GM23338 (cell line): ENCODE data around the gene STEAP1B. TPM values are rescaled to one million over a fixed set of nuclear protein-coding genes. Genes with fewer than 3 reads are reported as not detected.
"Not testable (repeated sequence)": the region's sequence is repeated elsewhere in the genome, so short reads cannot be mapped to it uniquely, and the experiment has no call there.

Source experiments
- ATAC-seq: fragments of 200-7000 bp; cut with Tn5 transposase; 3 replicates; pipeline ENCODE4 v1.9.1; 2020
- DNase-seq: peaks from one replicate; pipeline ENCODE4 v3.0.0-alpha.2; 2015; ENCODE audit warnings: low spot score
- H2AFZ ChIP-seq: fragments of 200-600 bp; sonication (generic); 2 replicates; pipeline ENCODE4 v1.8.0; 2016; ENCODE audit warnings: antibody characterized with exemption, mild to moderate bottlenecking, moderate library complexity
- H3F3A ChIP-seq: fragments of 200-600 bp; sonication (generic); replicated peaks from 2 replicates; pipeline ENCODE4 v1.8.0; 2017; ENCODE audit warnings: antibody characterized with exemption, mixed run types, low read depth
- H3K27ac ChIP-seq: fragments of 200-600 bp; sonication (generic); 2 replicates; pipeline ENCODE4 v1.6.1; 2016; ENCODE audit warnings: low read depth
- H3K27me3 ChIP-seq: fragments of 200-600 bp; sonication (generic); 2 replicates; pipeline ENCODE4 v1.8.0; 2016; ENCODE audit warnings: mild to moderate bottlenecking, mixed run types, moderate library complexity; ENCODE audit not compliant: insufficient read depth
- H3K36me3 ChIP-seq: fragments of 200-600 bp; sonication (generic); 2 replicates; pipeline ENCODE4 v1.8.0; 2016; ENCODE audit warnings: mild to moderate bottlenecking; ENCODE audit not compliant: insufficient read depth
- H3K4me1 ChIP-seq: fragments of 200-600 bp; sonication (generic); 2 replicates; pipeline ENCODE4 v1.8.0; 2016; ENCODE audit warnings: mild to moderate bottlenecking, moderate library complexity; ENCODE audit not compliant: insufficient read depth
- H3K4me2 ChIP-seq: fragments of 200-600 bp; sonication (generic); 2 replicates; pipeline ENCODE4 v1.7.1; 2017; ENCODE audit warnings: mixed run types
- H3K4me3 ChIP-seq: fragments of 200-600 bp; sonication (generic); 2 replicates; pipeline ENCODE4 v1.6.1; 2016; ENCODE audit warnings: mixed run types
- H3K79me2 ChIP-seq: fragments of 200-600 bp; sonication (generic); replicated peaks from 2 replicates; pipeline ENCODE4 v1.8.0; 2017; ENCODE audit warnings: mild to moderate bottlenecking; ENCODE audit not compliant: insufficient read depth
- H3K9me2 ChIP-seq: fragments of 200-600 bp; sonication (generic); 2 replicates; pipeline ENCODE4 v1.8.0; 2017; ENCODE audit not compliant: insufficient read depth
- H4K20me1 ChIP-seq: fragments of 200-600 bp; sonication (generic); replicated peaks from 2 replicates; pipeline ENCODE4 v1.8.0; 2017; ENCODE audit warnings: mild to moderate bottlenecking; ENCODE audit not compliant: insufficient read depth
- H3K27ac Mint-ChIP-seq: 2 replicates; pipeline ENCODE4 v1.8.0; 2020; ENCODE audit warnings: inconsistent platforms, mild to moderate bottlenecking, moderate library complexity, mixed read lengths
- H3K27me3 Mint-ChIP-seq: 3 replicates; pipeline ENCODE4 v1.8.0; 2022; ENCODE audit warnings: low read depth, mild to moderate bottlenecking, moderate library complexity, mixed read lengths, inconsistent platforms; ENCODE audit not compliant: insufficient read depth, poor library complexity
- H3K36me3 Mint-ChIP-seq: 3 replicates; pipeline ENCODE4 v1.8.0; 2021; ENCODE audit warnings: low read depth, mild to moderate bottlenecking, inconsistent platforms, moderate library complexity, mixed read lengths
- H3K4me1 Mint-ChIP-seq: 3 replicates; pipeline ENCODE4 v1.8.0; 2020; ENCODE audit warnings: mild to moderate bottlenecking, inconsistent platforms, mixed read lengths
- H3K4me3 Mint-ChIP-seq: 3 replicates; pipeline ENCODE4 v1.8.0; 2021; ENCODE audit warnings: moderate library complexity, mild to moderate bottlenecking, inconsistent platforms, mixed read lengths
- H3K9me3 Mint-ChIP-seq: 3 replicates; pipeline ENCODE4 v1.8.0; 2020; ENCODE audit warnings: moderate library complexity, mild to moderate bottlenecking, inconsistent platforms, mixed read lengths
- CREB1 ChIP-seq: fragments of 250-450 bp; sonication (Bioruptor Pico); IDR thresholded peaks from 2 replicates; pipeline ENCODE4 v1.5.0; 2020; ENCODE audit warnings: low read depth, mild to moderate bottlenecking, moderate library complexity
- EZH2 ChIP-seq: fragments of 200-600 bp; sonication (generic); IDR thresholded peaks from one replicate; pipeline ENCODE4 v1.8.0; 2017; ENCODE audit warnings: antibody characterized with exemption, mild to moderate bottlenecking, low read depth; ENCODE audit not compliant: unreplicated experiment
- EZH2phosphoT487 ChIP-seq: fragments of 200-600 bp; sonication (generic); IDR thresholded peaks from one replicate; pipeline ENCODE4 v1.8.1; 2018; ENCODE audit warnings: antibody characterized with exemption; ENCODE audit not compliant: unreplicated experiment
- JUNB ChIP-seq: IDR thresholded peaks from one replicate; pipeline ENCODE4 v1.6.1; 2016; ENCODE audit warnings: antibody characterized with exemption; ENCODE audit not compliant: unreplicated experiment
- NANOG ChIP-seq: IDR thresholded peaks from 2 replicates; pipeline ENCODE4 v1.6.1; 2016; ENCODE audit warnings: antibody characterized with exemption, borderline replicate concordance
- STAT1 ChIP-seq: IDR thresholded peaks from one replicate; pipeline ENCODE4 v1.6.1; 2016; ENCODE audit warnings: antibody characterized with exemption; ENCODE audit not compliant: unreplicated experiment
- polyA plus RNA-seq: library from polyadenylated mRNA; unstranded; fragments of >200 nt; fragmentation: Nextera tagmentation; extraction: Ambion mirVana; gene quantifications from 2 replicates; pipeline ENCODE4 v1.2.1, GENCODE V29; 2016
- total RNA-seq: library from RNA; depleted of rRNA; stranded (reverse); fragments of >200 nt; shearing (Covaris generic); gene quantifications from 2 replicates; pipeline ENCODE4 v1.2.3, GENCODE V29; 2014
- TF ChIP-seq, protein P1 (sequence below): fragments of 250-450 bp; sonication (Bioruptor Pico); IDR thresholded peaks from 2 replicates; pipeline ENCODE4 v1.5.0; 2020; ENCODE audit warnings: mild to moderate bottlenecking, moderate library complexity

Gene STEAP1B
- total and polyA plus RNA-seq, 2 experiments from 2014 or later = 4.9 to 16.5 TPM

DNA sequence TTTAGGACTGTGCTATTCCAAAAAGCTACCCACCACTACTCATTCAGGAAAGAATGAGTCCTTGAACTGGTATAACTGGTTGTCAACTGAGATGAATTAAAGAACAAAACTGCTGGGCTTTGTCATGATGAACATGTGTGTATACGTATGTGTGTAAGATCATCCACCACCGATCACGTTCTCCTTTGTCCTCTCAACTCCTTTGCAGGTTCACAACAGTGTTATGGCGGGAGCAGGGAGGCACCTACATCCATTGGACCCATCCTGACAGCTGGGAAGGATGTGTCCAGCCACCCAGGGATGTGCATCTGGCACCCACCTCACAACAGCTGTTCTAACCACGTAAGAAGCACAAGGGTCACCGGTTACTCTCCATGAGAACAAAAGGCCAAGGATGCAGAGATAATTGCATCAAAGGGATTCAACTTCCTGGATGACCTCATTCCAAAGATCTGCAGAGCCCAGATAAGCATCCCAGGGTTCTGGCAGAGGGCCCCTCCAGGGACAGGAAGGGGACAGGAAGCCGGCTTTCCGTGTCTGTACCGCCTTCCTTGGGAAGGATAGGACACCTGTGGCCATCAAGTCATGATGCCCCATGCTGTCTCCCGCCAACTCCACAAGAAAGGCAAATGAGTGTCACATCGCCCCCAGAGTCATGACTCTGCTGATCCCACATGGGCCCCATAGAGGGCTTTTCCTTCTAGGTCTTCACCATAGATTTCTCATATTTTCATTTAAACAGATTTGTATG lies 66.1 kb downstream of the STEAP1B start:
- no peak overlapping the region for H2AFZ ChIP-seq
- H3K4me3 Mint-ChIP-seq = no peak overlapping the region
- peaks cover 24% of the 10 kb centered on the region for H3K4me1 Mint-ChIP-seq
- no peaks in the 10 kb centered on the region for H3K36me3 ChIP-seq
- H3K79me2 ChIP-seq = no peaks in the 10 kb centered on the region
- no peaks in the 10 kb centered on the region for H3K9me3 Mint-ChIP-seq
- H3K36me3 Mint-ChIP-seq = no peaks in the 10 kb centered on the region
- H3K4me3 ChIP-seq = no peak overlapping the region
- no peaks in the 10 kb centered on the region for H3K27me3 ChIP-seq
- peak; percentile 63 for ATAC-seq
- H3K27me3 Mint-ChIP-seq = peaks cover 5% of the 10 kb centered on the region
- no peaks in the 10 kb centered on the region for H3F3A ChIP-seq
- DNase-seq = peak; percentile 52
- H3K4me2 ChIP-seq = peak overlapping the region; percentile 46
- H3K4me1 ChIP-seq = peaks cover 15% of the 10 kb centered on the region
- H3K27ac ChIP-seq = no peak overlapping the region
- peaks cover 18% of the 10 kb centered on the region for H3K9me2 ChIP-seq
- TF ChIP-seq STAT1 (no peak), EZH2phosphoT487 (no peak), CREB1 (CRISPR knock-in tag) (no peak), NANOG (no peak), JUNB (no peak), EZH2 (no peak)
- TF ChIP-seq, protein P1, sequence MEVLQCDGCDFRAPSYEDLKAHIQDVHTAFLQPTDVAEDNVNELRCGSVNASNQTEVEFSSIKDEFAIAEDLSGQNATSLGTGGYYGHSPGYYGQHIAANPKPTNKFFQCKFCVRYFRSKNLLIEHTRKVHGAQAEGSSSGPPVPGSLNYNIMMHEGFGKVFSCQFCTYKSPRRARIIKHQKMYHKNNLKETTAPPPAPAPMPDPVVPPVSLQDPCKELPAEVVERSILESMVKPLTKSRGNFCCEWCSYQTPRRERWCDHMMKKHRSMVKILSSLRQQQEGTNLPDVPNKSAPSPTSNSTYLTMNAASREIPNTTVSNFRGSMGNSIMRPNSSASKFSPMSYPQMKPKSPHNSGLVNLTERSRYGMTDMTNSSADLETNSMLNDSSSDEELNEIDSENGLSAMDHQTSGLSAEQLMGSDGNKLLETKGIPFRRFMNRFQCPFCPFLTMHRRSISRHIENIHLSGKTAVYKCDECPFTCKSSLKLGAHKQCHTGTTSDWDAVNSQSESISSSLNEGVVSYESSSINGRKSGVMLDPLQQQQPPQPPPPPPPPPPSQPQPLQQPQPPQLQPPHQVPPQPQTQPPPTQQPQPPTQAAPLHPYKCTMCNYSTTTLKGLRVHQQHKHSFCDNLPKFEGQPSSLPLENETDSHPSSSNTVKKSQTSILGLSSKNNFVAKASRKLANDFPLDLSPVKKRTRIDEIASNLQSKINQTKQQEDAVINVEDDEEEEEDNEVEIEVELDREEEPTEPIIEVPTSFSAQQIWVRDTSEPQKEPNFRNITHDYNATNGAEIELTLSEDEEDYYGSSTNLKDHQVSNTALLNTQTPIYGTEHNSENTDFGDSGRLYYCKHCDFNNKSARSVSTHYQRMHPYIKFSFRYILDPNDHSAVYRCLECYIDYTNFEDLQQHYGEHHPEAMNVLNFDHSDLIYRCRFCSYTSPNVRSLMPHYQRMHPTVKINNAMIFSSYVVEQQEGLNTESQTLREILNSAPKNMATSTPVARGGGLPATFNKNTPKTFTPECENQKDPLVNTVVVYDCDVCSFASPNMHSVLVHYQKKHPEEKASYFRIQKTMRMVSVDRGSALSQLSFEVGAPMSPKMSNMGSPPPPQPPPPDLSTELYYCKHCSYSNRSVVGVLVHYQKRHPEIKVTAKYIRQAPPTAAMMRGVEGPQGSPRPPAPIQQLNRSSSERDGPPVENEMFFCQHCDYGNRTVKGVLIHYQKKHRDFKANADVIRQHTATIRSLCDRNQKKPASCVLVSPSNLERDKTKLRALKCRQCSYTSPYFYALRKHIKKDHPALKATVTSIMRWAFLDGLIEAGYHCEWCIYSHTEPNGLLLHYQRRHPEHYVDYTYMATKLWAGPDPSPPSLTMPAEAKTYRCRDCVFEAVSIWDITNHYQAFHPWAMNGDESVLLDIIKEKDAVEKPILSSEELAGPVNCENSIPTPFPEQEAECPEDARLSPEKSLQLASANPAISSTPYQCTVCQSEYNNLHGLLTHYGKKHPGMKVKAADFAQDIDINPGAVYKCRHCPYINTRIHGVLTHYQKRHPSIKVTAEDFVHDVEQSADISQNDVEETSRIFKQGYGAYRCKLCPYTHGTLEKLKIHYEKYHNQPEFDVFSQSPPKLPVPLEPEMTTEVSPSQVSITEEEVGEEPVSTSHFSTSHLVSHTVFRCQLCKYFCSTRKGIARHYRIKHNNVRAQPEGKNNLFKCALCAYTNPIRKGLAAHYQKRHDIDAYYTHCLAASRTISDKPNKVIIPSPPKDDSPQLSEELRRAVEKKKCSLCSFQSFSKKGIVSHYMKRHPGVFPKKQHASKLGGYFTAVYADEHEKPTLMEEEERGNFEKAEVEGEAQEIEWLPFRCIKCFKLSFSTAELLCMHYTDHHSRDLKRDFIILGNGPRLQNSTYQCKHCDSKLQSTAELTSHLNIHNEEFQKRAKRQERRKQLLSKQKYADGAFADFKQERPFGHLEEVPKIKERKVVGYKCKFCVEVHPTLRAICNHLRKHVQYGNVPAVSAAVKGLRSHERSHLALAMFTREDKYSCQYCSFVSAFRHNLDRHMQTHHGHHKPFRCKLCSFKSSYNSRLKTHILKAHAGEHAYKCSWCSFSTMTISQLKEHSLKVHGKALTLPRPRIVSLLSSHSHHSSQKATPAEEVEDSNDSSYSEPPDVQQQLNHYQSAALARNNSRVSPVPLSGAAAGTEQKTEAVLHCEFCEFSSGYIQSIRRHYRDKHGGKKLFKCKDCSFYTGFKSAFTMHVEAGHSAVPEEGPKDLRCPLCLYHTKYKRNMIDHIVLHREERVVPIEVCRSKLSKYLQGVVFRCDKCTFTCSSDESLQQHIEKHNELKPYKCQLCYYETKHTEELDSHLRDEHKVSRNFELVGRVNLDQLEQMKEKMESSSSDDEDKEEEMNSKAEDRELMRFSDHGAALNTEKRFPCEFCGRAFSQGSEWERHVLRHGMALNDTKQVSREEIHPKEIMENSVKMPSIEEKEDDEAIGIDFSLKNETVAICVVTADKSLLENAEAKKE (CRISPR knock-in tag) = peak; percentile 73
- H4K20me1 ChIP-seq = no peaks in the 10 kb centered on the region
- peak overlapping the region; percentile 94 for H3K27ac Mint-ChIP-seq

DNA sequence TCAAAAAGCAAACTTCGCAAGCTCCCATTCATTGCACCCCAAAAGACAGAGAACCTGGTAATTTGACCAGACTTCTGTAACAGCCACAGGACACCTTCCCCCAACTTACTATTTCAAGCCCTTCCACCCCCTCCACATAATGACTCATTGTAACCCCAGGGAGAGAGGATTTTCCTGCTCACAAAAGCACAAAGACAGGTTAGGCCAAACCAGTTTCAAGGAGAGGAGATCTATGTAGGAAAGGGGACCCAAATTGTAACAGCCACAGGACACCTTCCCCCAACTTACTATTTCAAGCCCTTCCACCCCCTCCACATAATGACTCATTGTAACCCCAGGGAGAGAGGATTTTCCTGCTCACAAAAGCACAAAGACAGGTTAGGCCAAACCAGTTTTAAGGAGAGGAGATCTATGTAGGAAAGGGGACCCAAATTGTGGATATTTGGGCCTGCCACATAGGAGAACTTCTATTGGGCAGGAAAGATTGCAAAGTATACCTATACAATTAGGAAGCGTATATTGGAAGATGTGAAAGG lies 66.8 kb downstream of the STEAP1B start:
- not testable (repeated sequence) for H3K27ac ChIP-seq, H3K4me3 ChIP-seq

More for the DNA sequence above, 66.8 kb downstream of the STEAP1B start:
- not testable (repeated sequence) for H3K4me3 Mint-ChIP-seq, DNase-seq, H3K36me3 ChIP-seq, H3K27me3 Mint-ChIP-seq, H3K27me3 ChIP-seq, H3K79me2 ChIP-seq, H4K20me1 ChIP-seq, H3K36me3 Mint-ChIP-seq, H3F3A ChIP-seq, H3K9me3 Mint-ChIP-seq, H2AFZ ChIP-seq
- Histone ChIP-seq H3K4me2 (peak overlapping the region; percentile 46), H3K9me2 (peaks cover 18% of the 10 kb centered on the region), H3K4me1 (peaks cover 15% of the 10 kb centered on the region)
- H3K4me1 Mint-ChIP-seq = peaks cover 24% of the 10 kb centered on the region
- ATAC-seq = peak; percentile 76
- H3K27ac Mint-ChIP-seq = peak overlapping the region; percentile 49
